PFSK-1 (cell line): ENCODE measurements around the gene SEC31A.

Experiments
- FOXP2 ChIP-seq: optimal IDR thresholded peaks from 2 replicates; pipeline ENCODE3; 2011; ENCODE audit warnings: borderline replicate concordance, control low read depth, inconsistent platforms; ENCODE audit not compliant: insufficient read depth; ENCODE audit errors: extremely low read length, extremely low read depth
- POLR2AphosphoS5 ChIP-seq: IDR thresholded peaks from 2 replicates; pipeline ENCODE4 v1.6.1; 2012; ENCODE audit warnings: low read depth, mild to moderate bottlenecking, control low read depth, low read length, moderate library complexity
- SIN3A ChIP-seq: IDR thresholded peaks from 2 replicates; pipeline ENCODE4 v1.6.1; 2012; ENCODE audit warnings: mild to moderate bottlenecking, low read length, moderate library complexity, borderline replicate concordance; ENCODE audit not compliant: insufficient read depth
- TAF1 ChIP-seq: IDR thresholded peaks from 2 replicates; pipeline ENCODE4 v1.6.1; 2012; ENCODE audit warnings: low read length, control low read depth, borderline replicate concordance; ENCODE audit not compliant: insufficient read depth
- TF ChIP-seq, protein P1 (sequence below), 2 experiments: IDR thresholded peaks; 2 replicates each; pipeline versions ENCODE4 v1.6.1 to v1.8.0; 2011 to 2012; ENCODE audit warnings: low read depth in 2 of 2, low read length in 2 of 2, control low read depth in 1 of 2, inconsistent platforms in 1 of 2, mild to moderate bottlenecking in 1 of 2, moderate library complexity in 1 of 2; ENCODE audit not compliant: insufficient read depth in 1 of 2

DNA sequence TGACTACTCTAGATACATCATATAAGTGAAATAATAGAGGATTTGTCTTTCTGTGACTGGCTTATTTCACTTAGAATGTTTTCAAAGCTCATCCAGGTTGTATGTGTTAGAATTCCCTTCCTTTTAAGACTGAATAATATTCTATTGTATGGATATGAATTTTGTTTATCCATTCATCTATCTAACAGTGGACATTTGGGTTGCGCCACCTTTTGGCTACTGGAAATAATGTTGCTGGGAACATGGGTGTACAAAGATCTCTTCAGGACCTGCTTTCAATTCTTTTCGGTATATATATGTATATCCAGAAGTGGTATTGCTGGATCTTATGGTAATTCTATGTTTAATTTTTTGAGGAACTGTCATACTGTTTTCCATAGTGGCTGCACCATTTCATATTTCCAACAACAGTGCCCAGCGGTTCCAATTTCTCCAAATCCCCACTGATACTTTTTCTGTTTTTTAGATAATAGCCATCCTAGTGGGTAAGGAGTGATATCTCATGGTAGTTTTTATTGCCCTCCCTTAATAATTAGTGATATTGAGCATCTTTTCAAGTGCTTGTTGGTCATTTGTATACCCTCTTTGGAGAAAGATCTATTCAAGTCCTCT is 88.9 kb downstream of the SEC31A start:
- TF ChIP-seq POLR2AphosphoS5, result no peak
- TF ChIP-seq SIN3A, result no peak
- TF ChIP-seq, protein P1, sequence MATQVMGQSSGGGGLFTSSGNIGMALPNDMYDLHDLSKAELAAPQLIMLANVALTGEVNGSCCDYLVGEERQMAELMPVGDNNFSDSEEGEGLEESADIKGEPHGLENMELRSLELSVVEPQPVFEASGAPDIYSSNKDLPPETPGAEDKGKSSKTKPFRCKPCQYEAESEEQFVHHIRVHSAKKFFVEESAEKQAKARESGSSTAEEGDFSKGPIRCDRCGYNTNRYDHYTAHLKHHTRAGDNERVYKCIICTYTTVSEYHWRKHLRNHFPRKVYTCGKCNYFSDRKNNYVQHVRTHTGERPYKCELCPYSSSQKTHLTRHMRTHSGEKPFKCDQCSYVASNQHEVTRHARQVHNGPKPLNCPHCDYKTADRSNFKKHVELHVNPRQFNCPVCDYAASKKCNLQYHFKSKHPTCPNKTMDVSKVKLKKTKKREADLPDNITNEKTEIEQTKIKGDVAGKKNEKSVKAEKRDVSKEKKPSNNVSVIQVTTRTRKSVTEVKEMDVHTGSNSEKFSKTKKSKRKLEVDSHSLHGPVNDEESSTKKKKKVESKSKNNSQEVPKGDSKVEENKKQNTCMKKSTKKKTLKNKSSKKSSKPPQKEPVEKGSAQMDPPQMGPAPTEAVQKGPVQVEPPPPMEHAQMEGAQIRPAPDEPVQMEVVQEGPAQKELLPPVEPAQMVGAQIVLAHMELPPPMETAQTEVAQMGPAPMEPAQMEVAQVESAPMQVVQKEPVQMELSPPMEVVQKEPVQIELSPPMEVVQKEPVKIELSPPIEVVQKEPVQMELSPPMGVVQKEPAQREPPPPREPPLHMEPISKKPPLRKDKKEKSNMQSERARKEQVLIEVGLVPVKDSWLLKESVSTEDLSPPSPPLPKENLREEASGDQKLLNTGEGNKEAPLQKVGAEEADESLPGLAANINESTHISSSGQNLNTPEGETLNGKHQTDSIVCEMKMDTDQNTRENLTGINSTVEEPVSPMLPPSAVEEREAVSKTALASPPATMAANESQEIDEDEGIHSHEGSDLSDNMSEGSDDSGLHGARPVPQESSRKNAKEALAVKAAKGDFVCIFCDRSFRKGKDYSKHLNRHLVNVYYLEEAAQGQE (IDR thresholded peaks at IDR 0.05; ENCODE audit: insufficient read depth in 1 of 2, low read depth in 2 of 2, low read length in 2 of 2), result no peak
- no peak for TF ChIP-seq TAF1
- no peak for TF ChIP-seq FOXP2
